Upper lobe of right lung (tissue), 1 donor: ENCODE data around the gene PPP5C. TPM values are rescaled to one million over a fixed set of nuclear protein-coding genes. Genes with fewer than 3 reads are reported as not detected.
A peak's percentile ranks its signal among the peaks of the same experiment; 100 is the strongest.

Experiments used
- ATAC-seq: fragments of 200-7000 bp; cut with Tn5 transposase; one replicate; pipeline ENCODE4 v1.9.1; 2020; ENCODE audit warnings: mild to moderate bottlenecking, moderate library complexity
- DNase-seq: peaks from one replicate; pipeline ENCODE4 v3.0.0-alpha.2; 2020
- H3K27ac ChIP-seq: fragments of 200-600 bp; one replicate; pipeline ENCODE4 v1.8.0; 2022
- H3K27me3 ChIP-seq: fragments of 200-600 bp; one replicate; pipeline ENCODE4 v1.8.0; 2022; ENCODE audit warnings: mild to moderate bottlenecking
- H3K36me3 ChIP-seq: fragments of 200-600 bp; one replicate; pipeline ENCODE4 v1.8.0; 2022
- H3K4me1 ChIP-seq: fragments of 200-600 bp; one replicate; pipeline ENCODE4 v1.8.0; 2022
- H3K4me3 ChIP-seq: fragments of 200-600 bp; one replicate; pipeline ENCODE4 v1.8.0; 2022; ENCODE audit warnings: mild to moderate bottlenecking
- H3K9me3 ChIP-seq: fragments of 200-600 bp; one replicate; pipeline ENCODE4 v1.8.0; 2022
- CTCF ChIP-seq: fragments of 200-600 bp; IDR thresholded peaks from one replicate; pipeline ENCODE4 v1.8.0; 2022; ENCODE audit warnings: antibody characterized with exemption
- intact Hi-C: fragments of 100-400 bp; cut with DNase I; formaldehyde crosslinking; loops from one replicate; pipeline ENCODE4 v1.11.0; 2022
- total RNA-seq: library from RNA; stranded (reverse); fragmentation: NEBNext Ultra II Directional; extraction: Animal tissue kit (Norgen Biotek cat#: 25700); gene quantifications from one replicate; pipeline ENCODE4 v1.2.1, GENCODE V29; 2021
- donor health status: DM: no; HTN: yes; CAD: no; lungs with severe emphysema.

Gene PPP5C
- total RNA-seq, 1 donor from 2014 or later = 50.0 TPM

- H3K9me3 ChIP-seq = no peaks in the 10 kb centered on the region
- ATAC-seq = no peak
- peaks cover 4% of the 10 kb centered on the region for H3K36me3 ChIP-seq
- H3K27me3 ChIP-seq = no peaks in the 10 kb centered on the region
- peak; percentile 41 for DNase-seq
- H3K4me1 ChIP-seq = peaks cover 59% of the 10 kb centered on the region
- intact Hi-C loops = no loop called here
- peak overlapping the region; percentile 62 for H3K4me3 ChIP-seq
- TF ChIP-seq CTCF = no peak
- H3K27ac ChIP-seq = peak overlapping the region; percentile 91
Measured at GRCh38 chr19:46299695-46300094, 47.2 kb upstream of the PPP5C start.

DNA sequence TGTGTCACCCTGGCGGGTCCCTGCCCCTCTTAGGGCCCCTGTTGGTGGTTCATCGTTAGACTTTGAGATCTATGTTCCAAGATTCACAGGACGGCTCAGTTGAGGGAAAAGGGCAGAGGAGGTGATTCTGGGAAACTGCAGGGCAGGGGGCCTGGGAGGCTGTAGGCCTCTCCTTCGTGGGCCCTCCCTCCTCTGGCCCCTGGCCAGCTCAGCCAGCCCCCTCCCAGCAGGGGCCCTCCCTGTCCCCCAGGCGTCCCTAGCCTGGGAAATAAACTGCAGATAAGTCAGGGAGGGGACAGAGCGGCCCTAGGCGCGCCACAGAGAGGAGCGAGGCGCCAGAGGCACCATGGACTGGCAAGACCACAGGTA lies 43.6 kb upstream of the PPP5C start:
- peak overlapping the region; percentile 91 for H3K27ac ChIP-seq
- intact Hi-C loops = no loop called here
- no peak for TF ChIP-seq CTCF
- H3K9me3 ChIP-seq = no peaks in the 10 kb centered on the region
- DNase-seq (peak; percentile 70), ATAC-seq (no peak)
- peaks cover 42% of the 10 kb centered on the region for H3K4me1 ChIP-seq
- H3K27me3 ChIP-seq = no peaks in the 10 kb centered on the region
- peaks cover 29% of the 10 kb centered on the region for H3K36me3 ChIP-seq
- H3K4me3 ChIP-seq = no peak overlapping the region

GRCh38 chr19:46303691-46304397 lies 43.0 kb upstream of the PPP5C start:
- ATAC-seq = peak; percentile 73
- H3K4me3 ChIP-seq = no peak overlapping the region

GRCh38 chr19:46306501-46306900 lies 40.4 kb upstream of the PPP5C start:
- intact Hi-C loops = no loop called here
- no peak for ATAC-seq
- DNase-seq = no peak
- H3K27ac ChIP-seq = no peak overlapping the region
- peaks cover 17% of the 10 kb centered on the region for H3K4me1 ChIP-seq
- no peaks in the 10 kb centered on the region for H3K9me3 ChIP-seq
- TF ChIP-seq CTCF = no peak
- peaks cover 54% of the 10 kb centered on the region for H3K36me3 ChIP-seq
- no peak overlapping the region for H3K4me3 ChIP-seq
- no peaks in the 10 kb centered on the region for H3K27me3 ChIP-seq

More at GRCh38 chr19:46303691-46304397, 43.0 kb upstream of the PPP5C start:
- peaks cover 32% of the 10 kb centered on the region for H3K36me3 ChIP-seq
- peak overlapping the region; percentile 91 for H3K27ac ChIP-seq
- no peaks in the 10 kb centered on the region for H3K9me3 ChIP-seq
- DNase-seq = peak; percentile 92
- peaks cover 37% of the 10 kb centered on the region for H3K4me1 ChIP-seq
- intact Hi-C loops = no loop called here
- no peaks in the 10 kb centered on the region for H3K27me3 ChIP-seq
- TF ChIP-seq CTCF = no peak

GRCh38 chr19:46308510-46308909 lies 38.4 kb upstream of the PPP5C start:
- DNase-seq = no peak
- H3K4me3 ChIP-seq = no peak overlapping the region
- no peak overlapping the region for H3K27ac ChIP-seq
- H3K4me1 ChIP-seq = peaks cover 3% of the 10 kb centered on the region
- H3K36me3 ChIP-seq = peaks cover 57% of the 10 kb centered on the region
- intact Hi-C loops = no loop called here
- no peak for TF ChIP-seq CTCF
- H3K9me3 ChIP-seq = no peaks in the 10 kb centered on the region
- no peaks in the 10 kb centered on the region for H3K27me3 ChIP-seq
- no peak for ATAC-seq
